A673 (cell line): Measurements from ENCODE around the gene NEGR1. TPM values are rescaled to one million over a fixed set of nuclear protein-coding genes. Genes with fewer than 3 reads are reported as not detected.

Source experiments
- BruUV-seq: library from RNA; stranded (reverse); fragments of 400-500 nt; replicated peaks from 2 replicates; lab custom pipeline; 2021; lab: Mats Ljungman, UMichigan
- CTCF ChIA-PET: fragments of 300-600 bp; sonication (Branson Sonifier 250); formaldehyde crosslinking; loops from one replicate; lab custom pipeline; 2022; ENCODE audit warnings: antibody characterized with exemption; lab: Charles Lee
- POLR2A ChIA-PET: fragments of 300-600 bp; sonication (Branson Sonifier 250); formaldehyde crosslinking; loops from one replicate; lab custom pipeline; 2022; ENCODE audit warnings: antibody characterized with exemption; ENCODE audit not compliant: low non-redundant PET; lab: Charles Lee
- DNase-seq: peaks from one replicate; pipeline ENCODE4 v3.0.0-alpha.2; 2015; ENCODE audit warnings: low spot score
- H3K27ac ChIP-seq: fragments of 200-600 bp; sonication (generic); 2 replicates; pipeline ENCODE4 v1.5.1; 2016; ENCODE audit warnings: mixed run types, low read depth, mild to moderate bottlenecking, mixed read lengths, antibody characterized with exemption, low read length; ENCODE audit not compliant: poor library complexity, severe bottlenecking
- H3K27me3 ChIP-seq: fragments of 200-600 bp; sonication (generic); replicated peaks from 2 replicates; pipeline ENCODE4 v1.6.1; 2017; ENCODE audit warnings: mixed run types, low read depth, mild to moderate bottlenecking, mixed read lengths, antibody characterized with exemption, low read length; ENCODE audit not compliant: insufficient read depth, poor library complexity
- H3K36me3 ChIP-seq: fragments of 200-600 bp; sonication (generic); 2 replicates; pipeline ENCODE4 v1.6.1; 2016; ENCODE audit warnings: mixed run types, mild to moderate bottlenecking, mixed read lengths, antibody characterized with exemption, low read length; ENCODE audit not compliant: insufficient read depth, poor library complexity, severe bottlenecking
- H3K4me1 ChIP-seq: fragments of 200-600 bp; sonication (generic); 2 replicates; pipeline ENCODE4 v1.6.1; 2017; ENCODE audit warnings: mixed run types, mild to moderate bottlenecking, mixed read lengths, antibody characterized with exemption, low read length; ENCODE audit not compliant: insufficient read depth, poor library complexity, severe bottlenecking
- H3K4me3 ChIP-seq: fragments of 200-600 bp; sonication (generic); 2 replicates; pipeline ENCODE4 v1.5.1; 2016; ENCODE audit warnings: low read depth, mixed run types, mild to moderate bottlenecking, mixed read lengths, low read length; ENCODE audit not compliant: poor library complexity, severe bottlenecking
- H3K9me3 ChIP-seq: fragments of 200-600 bp; sonication (generic); 2 replicates; pipeline ENCODE4 v1.6.1; 2016; ENCODE audit warnings: mixed run types, low read depth, mild to moderate bottlenecking, mixed read lengths, antibody characterized with exemption, low read length; ENCODE audit not compliant: poor library complexity, severe bottlenecking
- EZH2 ChIP-seq: fragments of 200-600 bp; sonication (generic); IDR thresholded peaks from 2 replicates; pipeline ENCODE4 v1.6.1; 2017; ENCODE audit warnings: borderline replicate concordance, low read depth, mild to moderate bottlenecking, mixed read lengths, antibody characterized with exemption, low read length; ENCODE audit not compliant: poor library complexity, severe bottlenecking
- intact Hi-C: fragments of 100-400 bp; cut with micrococcal nuclease; formaldehyde crosslinking; loops from one replicate; pipeline ENCODE4 v1.10.0; 2022; ENCODE audit not compliant: unreplicated experiment
- total RNA-seq: library from RNA; stranded (reverse); gene quantifications from 2 replicates; pipeline ENCODE4 v1.2.3, GENCODE V29; 2021
- TF ChIP-seq, protein P1 (sequence below): fragments of 300-800, 200-600 bp; sonication (generic); conservative IDR thresholded peaks from 2 replicates; pipeline ENCODE4 v1.5.1; 2017; ENCODE audit warnings: low read depth, mild to moderate bottlenecking, antibody characterized with exemption, low read length, moderate library complexity, mixed read lengths

NEGR1 gene
- total RNA-seq, 1 experiment from 2014 or later: 7.6 TPM

DNA sequence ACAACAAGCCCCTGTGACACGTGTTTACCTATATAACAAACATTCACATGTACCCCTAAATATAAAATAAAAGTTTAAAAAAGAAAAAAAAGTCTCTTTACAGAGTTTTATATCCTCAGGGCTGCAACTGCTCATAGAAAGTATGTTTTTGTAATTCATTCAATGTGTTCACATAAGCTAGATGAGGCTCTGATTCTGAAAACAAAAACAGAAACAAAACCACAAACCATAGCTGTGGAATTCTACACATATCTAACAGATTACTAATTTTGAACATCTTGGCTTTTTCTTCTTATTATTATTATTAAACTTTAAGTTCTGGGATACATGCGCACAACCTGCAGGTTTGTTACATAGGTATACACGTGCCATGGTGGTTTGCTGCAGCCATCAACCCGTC lies 621.9 kb downstream of the NEGR1 start:
- H3K36me3 ChIP-seq: no peaks in the 10 kb centered on the region
- peaks cover 12% of the 10 kb centered on the region for H3K4me1 ChIP-seq
- no peaks in the 10 kb centered on the region for H3K27me3 ChIP-seq
- no peak overlapping the region for H3K4me3 ChIP-seq
- H3K9me3 ChIP-seq: no peaks in the 10 kb centered on the region
- DNase-seq: no peak
- no TSS peak for BruUV-seq
- H3K27ac ChIP-seq: no peak overlapping the region
- POLR2A ChIA-PET: no interaction called here
- CTCF ChIA-PET: no interaction called here
- intact Hi-C loops: no loop called here
- no peak for TF ChIP-seq EZH2

DNA sequence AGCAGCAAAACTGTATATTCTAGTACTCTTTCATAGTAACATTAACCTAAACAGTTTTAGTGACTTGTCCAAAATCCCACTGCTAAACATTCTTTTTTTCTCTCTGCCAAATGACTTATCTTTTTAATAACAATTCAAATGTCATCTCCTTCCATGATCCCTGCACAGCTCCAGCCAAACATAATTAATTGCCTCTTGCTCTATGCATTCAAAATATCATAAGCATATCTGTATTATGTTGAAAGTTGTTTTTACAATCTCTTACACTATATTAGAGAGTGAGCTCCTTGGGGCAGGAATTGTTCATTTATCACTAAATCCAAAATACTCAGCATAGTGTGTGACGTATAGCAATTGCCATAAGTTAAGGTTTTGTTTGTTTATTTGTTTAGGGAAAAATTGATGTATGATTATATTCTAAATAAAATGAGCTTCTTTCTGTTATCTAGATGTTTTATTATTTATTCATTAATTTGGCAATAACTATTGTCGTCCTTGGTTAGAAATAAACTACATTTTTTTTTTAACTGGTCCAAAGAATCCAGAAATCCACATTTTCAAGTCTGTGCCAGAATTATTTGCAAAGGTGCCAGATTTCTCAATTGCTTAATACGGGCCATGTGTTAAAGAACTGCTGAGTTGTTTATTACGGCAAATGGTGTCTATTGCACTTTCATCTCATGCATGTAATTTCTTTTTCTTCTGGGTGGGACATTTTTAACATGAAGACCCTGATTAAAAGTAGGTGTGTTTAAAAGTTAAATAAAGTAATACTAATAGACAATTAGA lies 624.3 kb downstream of the NEGR1 start:
- DNase-seq: no peak
- TF ChIP-seq, protein P1, sequence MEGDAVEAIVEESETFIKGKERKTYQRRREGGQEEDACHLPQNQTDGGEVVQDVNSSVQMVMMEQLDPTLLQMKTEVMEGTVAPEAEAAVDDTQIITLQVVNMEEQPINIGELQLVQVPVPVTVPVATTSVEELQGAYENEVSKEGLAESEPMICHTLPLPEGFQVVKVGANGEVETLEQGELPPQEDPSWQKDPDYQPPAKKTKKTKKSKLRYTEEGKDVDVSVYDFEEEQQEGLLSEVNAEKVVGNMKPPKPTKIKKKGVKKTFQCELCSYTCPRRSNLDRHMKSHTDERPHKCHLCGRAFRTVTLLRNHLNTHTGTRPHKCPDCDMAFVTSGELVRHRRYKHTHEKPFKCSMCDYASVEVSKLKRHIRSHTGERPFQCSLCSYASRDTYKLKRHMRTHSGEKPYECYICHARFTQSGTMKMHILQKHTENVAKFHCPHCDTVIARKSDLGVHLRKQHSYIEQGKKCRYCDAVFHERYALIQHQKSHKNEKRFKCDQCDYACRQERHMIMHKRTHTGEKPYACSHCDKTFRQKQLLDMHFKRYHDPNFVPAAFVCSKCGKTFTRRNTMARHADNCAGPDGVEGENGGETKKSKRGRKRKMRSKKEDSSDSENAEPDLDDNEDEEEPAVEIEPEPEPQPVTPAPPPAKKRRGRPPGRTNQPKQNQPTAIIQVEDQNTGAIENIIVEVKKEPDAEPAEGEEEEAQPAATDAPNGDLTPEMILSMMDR: no peak
- no peak for TF ChIP-seq EZH2
- POLR2A ChIA-PET: no interaction called here
- no peaks in the 10 kb centered on the region for H3K9me3 ChIP-seq
- CTCF ChIA-PET: no interaction called here
- H3K36me3 ChIP-seq: no peaks in the 10 kb centered on the region
- H3K27ac ChIP-seq: no peak overlapping the region
- H3K4me3 ChIP-seq: no peak overlapping the region
- peaks cover 12% of the 10 kb centered on the region for H3K4me1 ChIP-seq
- H3K27me3 ChIP-seq: no peaks in the 10 kb centered on the region
- intact Hi-C loops: no loop called here
- no TSS peak for BruUV-seq

DNA sequence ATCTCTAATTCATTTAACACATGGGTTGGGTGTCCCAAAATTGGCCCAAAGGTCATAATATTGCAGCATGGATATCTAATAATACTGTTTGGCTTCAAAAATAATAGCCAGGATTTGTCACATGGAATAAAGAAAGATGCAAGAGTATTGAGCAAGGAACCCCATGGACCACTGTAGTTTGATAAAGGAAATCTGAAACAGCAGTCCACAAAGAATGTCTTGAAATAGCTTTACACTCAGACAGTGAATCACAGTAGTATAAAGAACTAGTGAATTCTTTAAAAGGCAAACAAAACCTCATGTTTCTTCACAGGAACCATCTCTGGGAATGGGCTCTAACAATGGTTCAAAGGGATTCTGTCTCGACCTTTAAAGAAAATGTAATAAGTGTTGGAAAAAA lies 625.4 kb downstream of the NEGR1 start:
- TF ChIP-seq, protein P1: no peak
- TF ChIP-seq EZH2: no peak
- intact Hi-C loops: no loop called here
- H3K27ac ChIP-seq: no peak overlapping the region
- H3K4me3 ChIP-seq: no peak overlapping the region
- no TSS peak for BruUV-seq
- no peaks in the 10 kb centered on the region for H3K36me3 ChIP-seq
- no peak for DNase-seq
- H3K4me1 ChIP-seq: peaks cover 12% of the 10 kb centered on the region
- H3K27me3 ChIP-seq: no peaks in the 10 kb centered on the region
- POLR2A ChIA-PET: no interaction called here
- H3K9me3 ChIP-seq: no peaks in the 10 kb centered on the region
- CTCF ChIA-PET: no interaction called here
